Measurements from ENCODE around the gene ANKRD12. TPM values are rescaled to one million over a fixed set of nuclear protein-coding genes. Genes with fewer than 3 reads are reported as not detected.
"Not testable (repeated sequence)": the region's sequence is repeated elsewhere in the genome, so short reads cannot be mapped to it uniquely, and the experiment has no call there.

ANKRD12 gene
- total RNA-seq, 1 donor = 32.0 TPM

- no peak for TF ChIP-seq CTCF (IDR thresholded peaks at IDR 0.05; ENCODE audit: insufficient read depth, low read depth, low read length)
- no peak overlapping the region for H3K4me3 ChIP-seq (ENCODE audit: low read depth, low read length)
- DNase-seq (ENCODE audit: low read depth) = no peak
Measured at GRCh38 chr18:9156604-9157249, 20.1 kb downstream of the ANKRD12 start.

- TF ChIP-seq CTCF (IDR thresholded peaks at IDR 0.05; ENCODE audit: insufficient read depth, low read depth, low read length) = no peak
- DNase-seq (ENCODE audit: low read depth) = no peak
- no peak overlapping the region for H3K4me3 ChIP-seq (ENCODE audit: low read depth, low read length)
Measured at GRCh38 chr18:9157806-9158205, 21.2 kb downstream of the ANKRD12 start.

- DNase-seq (ENCODE audit: low read depth) = no peak
- TF ChIP-seq CTCF (IDR thresholded peaks at IDR 0.05; ENCODE audit: insufficient read depth, low read depth, low read length) = no peak
- H3K4me3 ChIP-seq (ENCODE audit: low read depth, low read length) = no peak overlapping the region
Measured at GRCh38 chr18:9160014-9160413, 23.4 kb downstream of the ANKRD12 start.

- not testable (repeated sequence) for H3K4me3 ChIP-seq (ENCODE audit: low read depth, low read length); DNase-seq (ENCODE audit: low read depth)
Measured at GRCh38 chr18:9162663-9163062, 26.1 kb downstream of the ANKRD12 start.

GRCh38 chr18:9164149-9164548, 27.6 kb downstream of the ANKRD12 start:
- DNase-seq (ENCODE audit: low read depth); H3K4me3 ChIP-seq (ENCODE audit: low read depth, low read length): not testable (repeated sequence)

- not testable (repeated sequence) for DNase-seq (ENCODE audit: low read depth); H3K4me3 ChIP-seq (ENCODE audit: low read depth, low read length)
Measured at GRCh38 chr18:9165883-9166282, 29.3 kb downstream of the ANKRD12 start.

GRCh38 chr18:9169515-9169914, 32.9 kb downstream of the ANKRD12 start:
- not testable (repeated sequence) for H3K4me3 ChIP-seq (ENCODE audit: low read depth, low read length); DNase-seq (ENCODE audit: low read depth)

GRCh38 chr18:9171919-9172318, 35.3 kb downstream of the ANKRD12 start:
- not testable (repeated sequence) for DNase-seq (ENCODE audit: low read depth); H3K4me3 ChIP-seq (ENCODE audit: low read depth, low read length)

GRCh38 chr18:9172506-9173127, 36.0 kb downstream of the ANKRD12 start:
- DNase-seq (ENCODE audit: low read depth) = no peak
- H3K4me3 ChIP-seq (ENCODE audit: low read depth, low read length) = no peak overlapping the region
- TF ChIP-seq CTCF (IDR thresholded peaks at IDR 0.05; ENCODE audit: insufficient read depth, low read depth, low read length) = no peak
